HL-60 (cell line): Measurements from ENCODE around the gene EPN2.

Experiments
- POLR2AphosphoS5 ChIP-seq: IDR thresholded peaks from 2 replicates; pipeline ENCODE4 v1.6.1; 2012; ENCODE audit warnings: low read depth
- SPI1 ChIP-seq: IDR thresholded peaks from 2 replicates; pipeline ENCODE4 v1.6.1; 2012; ENCODE audit warnings: low read depth, mild to moderate bottlenecking, borderline replicate concordance
- TF ChIP-seq, protein P1 (sequence below): IDR thresholded peaks from 2 replicates; pipeline ENCODE4 v1.6.1; 2012; ENCODE audit warnings: low read depth; ENCODE audit not compliant: insufficient replicate concordance
- TF ChIP-seq, protein P2 (sequence below): IDR thresholded peaks from one replicate; pipeline ENCODE4 v1.5.1; 2011; ENCODE audit warnings: low read length, control low read depth, inconsistent platforms; ENCODE audit not compliant: insufficient read depth

- TF ChIP-seq, protein P1, sequence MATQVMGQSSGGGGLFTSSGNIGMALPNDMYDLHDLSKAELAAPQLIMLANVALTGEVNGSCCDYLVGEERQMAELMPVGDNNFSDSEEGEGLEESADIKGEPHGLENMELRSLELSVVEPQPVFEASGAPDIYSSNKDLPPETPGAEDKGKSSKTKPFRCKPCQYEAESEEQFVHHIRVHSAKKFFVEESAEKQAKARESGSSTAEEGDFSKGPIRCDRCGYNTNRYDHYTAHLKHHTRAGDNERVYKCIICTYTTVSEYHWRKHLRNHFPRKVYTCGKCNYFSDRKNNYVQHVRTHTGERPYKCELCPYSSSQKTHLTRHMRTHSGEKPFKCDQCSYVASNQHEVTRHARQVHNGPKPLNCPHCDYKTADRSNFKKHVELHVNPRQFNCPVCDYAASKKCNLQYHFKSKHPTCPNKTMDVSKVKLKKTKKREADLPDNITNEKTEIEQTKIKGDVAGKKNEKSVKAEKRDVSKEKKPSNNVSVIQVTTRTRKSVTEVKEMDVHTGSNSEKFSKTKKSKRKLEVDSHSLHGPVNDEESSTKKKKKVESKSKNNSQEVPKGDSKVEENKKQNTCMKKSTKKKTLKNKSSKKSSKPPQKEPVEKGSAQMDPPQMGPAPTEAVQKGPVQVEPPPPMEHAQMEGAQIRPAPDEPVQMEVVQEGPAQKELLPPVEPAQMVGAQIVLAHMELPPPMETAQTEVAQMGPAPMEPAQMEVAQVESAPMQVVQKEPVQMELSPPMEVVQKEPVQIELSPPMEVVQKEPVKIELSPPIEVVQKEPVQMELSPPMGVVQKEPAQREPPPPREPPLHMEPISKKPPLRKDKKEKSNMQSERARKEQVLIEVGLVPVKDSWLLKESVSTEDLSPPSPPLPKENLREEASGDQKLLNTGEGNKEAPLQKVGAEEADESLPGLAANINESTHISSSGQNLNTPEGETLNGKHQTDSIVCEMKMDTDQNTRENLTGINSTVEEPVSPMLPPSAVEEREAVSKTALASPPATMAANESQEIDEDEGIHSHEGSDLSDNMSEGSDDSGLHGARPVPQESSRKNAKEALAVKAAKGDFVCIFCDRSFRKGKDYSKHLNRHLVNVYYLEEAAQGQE, result no peak
- TF ChIP-seq, protein P2, sequence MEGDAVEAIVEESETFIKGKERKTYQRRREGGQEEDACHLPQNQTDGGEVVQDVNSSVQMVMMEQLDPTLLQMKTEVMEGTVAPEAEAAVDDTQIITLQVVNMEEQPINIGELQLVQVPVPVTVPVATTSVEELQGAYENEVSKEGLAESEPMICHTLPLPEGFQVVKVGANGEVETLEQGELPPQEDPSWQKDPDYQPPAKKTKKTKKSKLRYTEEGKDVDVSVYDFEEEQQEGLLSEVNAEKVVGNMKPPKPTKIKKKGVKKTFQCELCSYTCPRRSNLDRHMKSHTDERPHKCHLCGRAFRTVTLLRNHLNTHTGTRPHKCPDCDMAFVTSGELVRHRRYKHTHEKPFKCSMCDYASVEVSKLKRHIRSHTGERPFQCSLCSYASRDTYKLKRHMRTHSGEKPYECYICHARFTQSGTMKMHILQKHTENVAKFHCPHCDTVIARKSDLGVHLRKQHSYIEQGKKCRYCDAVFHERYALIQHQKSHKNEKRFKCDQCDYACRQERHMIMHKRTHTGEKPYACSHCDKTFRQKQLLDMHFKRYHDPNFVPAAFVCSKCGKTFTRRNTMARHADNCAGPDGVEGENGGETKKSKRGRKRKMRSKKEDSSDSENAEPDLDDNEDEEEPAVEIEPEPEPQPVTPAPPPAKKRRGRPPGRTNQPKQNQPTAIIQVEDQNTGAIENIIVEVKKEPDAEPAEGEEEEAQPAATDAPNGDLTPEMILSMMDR, result no peak
- TF ChIP-seq POLR2AphosphoS5, result no peak
- no peak for TF ChIP-seq SPI1
Measured at GRCh38 chr17:19237389-19238166, 412 bp downstream of the EPN2 start.
